ENCODE results near the gene GCNT1.
A peak's percentile ranks its signal among the peaks of the same experiment; 100 is the strongest.
"Not testable (repeated sequence)": the region's sequence is repeated elsewhere in the genome, so short reads cannot be mapped to it uniquely, and the experiment has no call there.

The GCNT1 gene

GRCh38 chr9:76444322-76444929, 14.6 kb upstream of the GCNT1 start:
- DNase-seq, result no peak

GRCh38 chr9:76445976-76446375, 13.0 kb upstream of the GCNT1 start:
- DNase-seq, result no peak

GRCh38 chr9:76448501-76448900, 10.5 kb upstream of the GCNT1 start:
- no peak for DNase-seq

- DNase-seq, result peak; percentile 84
Observed at GRCh38 chr9:76451234-76451633, 7.7 kb upstream of the GCNT1 start.

GRCh38 chr9:76452839-76453238, 6.1 kb upstream of the GCNT1 start:
- DNase-seq, result no peak

- DNase-seq, result peak; percentile 47
Observed at GRCh38 chr9:76453785-76454184, 5.2 kb upstream of the GCNT1 start.

- DNase-seq, result no peak
Observed at GRCh38 chr9:76454311-76454710, 4.7 kb upstream of the GCNT1 start.

- DNase-seq, result peak; percentile 29
Observed at GRCh38 chr9:76456202-76456926, 2.6 kb upstream of the GCNT1 start.

GRCh38 chr9:76459694-76460635, 983 bp downstream of the GCNT1 start:
- peak; percentile 77 for DNase-seq

GRCh38 chr9:76462126-76462525, 3.1 kb downstream of the GCNT1 start:
- no peak for DNase-seq

- DNase-seq, result no peak
Observed at GRCh38 chr9:76463211-76463610, 4.2 kb downstream of the GCNT1 start.

- DNase-seq, result no peak
Observed at GRCh38 chr9:76464706-76465105, 5.7 kb downstream of the GCNT1 start.

GRCh38 chr9:76465442-76466298, 6.7 kb downstream of the GCNT1 start:
- DNase-seq, result no peak

- DNase-seq, result no peak
Observed at GRCh38 chr9:76466299-76466605, 7.3 kb downstream of the GCNT1 start.

- no peak for DNase-seq
Observed at GRCh38 chr9:76474419-76474818, 15.4 kb downstream of the GCNT1 start.

- DNase-seq, result no peak
Observed at GRCh38 chr9:76475686-76476085, 16.7 kb downstream of the GCNT1 start.

GRCh38 chr9:76477818-76478217, 18.8 kb downstream of the GCNT1 start:
- DNase-seq, result not testable (repeated sequence)

GRCh38 chr9:76478226-76478625, 19.2 kb downstream of the GCNT1 start:
- DNase-seq, result no peak

GRCh38 chr9:76479337-76479736, 20.4 kb downstream of the GCNT1 start:
- DNase-seq, result not testable (repeated sequence)

- no peak for DNase-seq
Observed at GRCh38 chr9:76486151-76486550, 27.2 kb downstream of the GCNT1 start.

- no peak for DNase-seq
Observed at GRCh38 chr9:76490249-76490990, 31.4 kb downstream of the GCNT1 start.

GRCh38 chr9:76491056-76491455, 32.1 kb downstream of the GCNT1 start:
- DNase-seq, result not testable (repeated sequence)

Measured in fibroblast of skin of right biceps (primary cell).